SK-N-SH treated with all-trans-retinoic acid at 6 μM for 48 hours (cell line): ENCODE data around the gene TRABD2B.

Experiments used
- BACH2 ChIP-seq: fragments of 250-450 bp; sonication (Bioruptor Pico); IDR thresholded peaks from 2 replicates; pipeline ENCODE4 v1.9.0; 2021; ENCODE audit warnings: mild to moderate bottlenecking, borderline replicate concordance
- CSDC2 ChIP-seq: fragments of 250-450 bp; sonication (Bioruptor Pico); IDR thresholded peaks from 2 replicates; pipeline ENCODE4 v1.5.0; 2020; ENCODE audit warnings: mild to moderate bottlenecking, moderate library complexity
- ESRRG ChIP-seq: fragments of 250-450 bp; sonication (Bioruptor Pico); IDR thresholded peaks from 2 replicates; pipeline ENCODE4 v1.6.1; 2021; ENCODE audit warnings: mild to moderate bottlenecking
- GLIS3 ChIP-seq: fragments of 250-450 bp; sonication (Bioruptor Pico); IDR thresholded peaks from 2 replicates; pipeline ENCODE4 v1.5.0; 2020; ENCODE audit warnings: mild to moderate bottlenecking, moderate library complexity
- ISL1 ChIP-seq: fragments of 250-450 bp; sonication (Bioruptor Pico); IDR thresholded peaks from 2 replicates; pipeline ENCODE4 v2.1.2; 2022; ENCODE audit warnings: mild to moderate bottlenecking, moderate library complexity
- OSR1 ChIP-seq: fragments of 250-450 bp; sonication (Bioruptor Pico); IDR thresholded peaks from 2 replicates; pipeline ENCODE4 v1.8.0; 2022; ENCODE audit warnings: moderate library complexity, mild to moderate bottlenecking, inconsistent platforms
- PATZ1 ChIP-seq: fragments of 250-450 bp; sonication (Bioruptor Pico); IDR thresholded peaks from 2 replicates; pipeline ENCODE4 v1.8.0; 2020; ENCODE audit warnings: mild to moderate bottlenecking, moderate library complexity, borderline replicate concordance
- PPARA ChIP-seq: fragments of 250-450 bp; sonication (Bioruptor Pico); IDR thresholded peaks from 2 replicates; pipeline ENCODE4 v1.5.0; 2020; ENCODE audit warnings: mild to moderate bottlenecking, borderline replicate concordance
- RARB ChIP-seq: fragments of 250-450 bp; sonication (Bioruptor Pico); IDR thresholded peaks from 2 replicates; pipeline ENCODE4 v1.8.0; 2021; ENCODE audit warnings: mild to moderate bottlenecking, moderate library complexity
- TOX ChIP-seq: fragments of 250-450 bp; sonication (Bioruptor Pico); IDR thresholded peaks from 2 replicates; pipeline ENCODE4 v1.8.0; 2021; ENCODE audit warnings: mild to moderate bottlenecking, moderate library complexity, borderline replicate concordance
- ZFP3 ChIP-seq: fragments of 250-450 bp; sonication (Bioruptor Pico); IDR thresholded peaks from 2 replicates; pipeline ENCODE4 v1.5.0; 2020; ENCODE audit warnings: mild to moderate bottlenecking, moderate library complexity
- ZFP30 ChIP-seq: fragments of 450-650 bp; formaldehyde crosslinking; IDR thresholded peaks from 2 replicates; pipeline ENCODE4 v1.5.0; 2022; ENCODE audit warnings: mild to moderate bottlenecking, moderate library complexity
- ZNF70 ChIP-seq: fragments of 450-650 bp; formaldehyde crosslinking; IDR thresholded peaks from 2 replicates; pipeline ENCODE4 v1.5.0; 2020; ENCODE audit warnings: mild to moderate bottlenecking, moderate library complexity
- ZNF8 ChIP-seq: fragments of 450-650 bp; formaldehyde crosslinking; IDR thresholded peaks from 2 replicates; pipeline ENCODE4 v1.5.0; 2020; ENCODE audit warnings: mild to moderate bottlenecking, moderate library complexity

GRCh38 chr1:47785561-47786271 is 211.5 kb downstream of the TRABD2B start:
- no peak for TF ChIP-seq PATZ1 (CRISPR knock-in tag)
- TF ChIP-seq ESRRG (CRISPR knock-in tag) = no peak
- TF ChIP-seq BACH2 (CRISPR knock-in tag) = no peak
- no peak for TF ChIP-seq RARB (CRISPR knock-in tag)
- no peak for TF ChIP-seq OSR1 (CRISPR knock-in tag)
- no peak for TF ChIP-seq ZFP3 (CRISPR knock-in tag)
- TF ChIP-seq CSDC2 (CRISPR knock-in tag) = no peak
- TF ChIP-seq PPARA = no peak
- no peak for TF ChIP-seq ISL1 (CRISPR knock-in tag)
- TF ChIP-seq ZFP30 (CRISPR knock-in tag) = no peak
- TF ChIP-seq ZNF70 = no peak
- no peak for TF ChIP-seq TOX (CRISPR knock-in tag)
- TF ChIP-seq ZNF8 (CRISPR knock-in tag) = no peak
- TF ChIP-seq GLIS3 = no peak
